ENCODE results near the gene CACNA1I. TPM values are rescaled to one million over a fixed set of nuclear protein-coding genes. Genes with fewer than 3 reads are reported as not detected.

CACNA1I gene
- total RNA-seq, 2 experiments from 2014 or later = 29.2 to 30.1 TPM

DNA sequence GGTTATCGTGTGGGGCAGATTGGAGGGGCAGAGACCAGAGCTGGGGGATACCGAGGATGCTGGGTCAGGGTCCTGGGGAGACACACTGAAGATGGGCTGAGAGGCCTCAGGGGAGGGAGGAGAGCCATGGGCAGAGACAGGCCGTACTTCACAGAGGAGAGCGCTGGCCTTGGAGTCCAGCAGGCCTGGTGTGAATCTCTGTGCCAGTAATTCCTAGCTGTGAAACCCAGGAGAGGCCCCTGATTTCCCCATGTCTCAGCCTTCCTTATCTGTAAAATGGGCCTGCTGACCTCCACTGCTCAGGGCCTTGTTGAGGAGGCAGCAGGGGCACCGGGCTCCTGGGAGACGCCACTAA, 23.4 kb downstream of the CACNA1I start:
- Histone ChIP-seq H3K9me3 (ENCODE audit: control insufficient read depth in 1 of 2, insufficient read depth in 1 of 2, low read length in 2 of 2) (peaks cover 0 to 5% of the 10 kb centered on the region in 2 experiments), H3K4me1 (ENCODE audit: insufficient read depth, low read length) (peaks cover 13% of the 10 kb centered on the region), H3K4me3 (ENCODE audit: low read length) (no peak overlapping the region), H3K27ac (ENCODE audit: low read depth in 1 of 2, low read length in 2 of 2) (no peak overlapping the region), H3K36me3 (ENCODE audit: insufficient read depth, low read length) (no peaks in the 10 kb centered on the region), H3K27me3 (ENCODE audit: control insufficient read depth in 1 of 2, insufficient read depth in 2 of 2, low read length in 2 of 2) (peaks cover 0 to 3% of the 10 kb centered on the region in 2 experiments)
- Mint-ChIP-seq H3K4me3 (no peak overlapping the region), H3K36me3 (ENCODE audit: low read depth) (no peaks in the 10 kb centered on the region), H3K9me3 (no peaks in the 10 kb centered on the region), H3K27me3 (peaks cover 5% of the 10 kb centered on the region), H3K27ac (no peak overlapping the region), H3K4me1 (ENCODE audit: low read depth) (peaks cover 13% of the 10 kb centered on the region)
- POLR2A ChIA-PET = no interaction called here
- DNase-seq (no peak), ATAC-seq (ENCODE audit: poor library complexity) (no peak)
- TF ChIP-seq, protein P1, sequence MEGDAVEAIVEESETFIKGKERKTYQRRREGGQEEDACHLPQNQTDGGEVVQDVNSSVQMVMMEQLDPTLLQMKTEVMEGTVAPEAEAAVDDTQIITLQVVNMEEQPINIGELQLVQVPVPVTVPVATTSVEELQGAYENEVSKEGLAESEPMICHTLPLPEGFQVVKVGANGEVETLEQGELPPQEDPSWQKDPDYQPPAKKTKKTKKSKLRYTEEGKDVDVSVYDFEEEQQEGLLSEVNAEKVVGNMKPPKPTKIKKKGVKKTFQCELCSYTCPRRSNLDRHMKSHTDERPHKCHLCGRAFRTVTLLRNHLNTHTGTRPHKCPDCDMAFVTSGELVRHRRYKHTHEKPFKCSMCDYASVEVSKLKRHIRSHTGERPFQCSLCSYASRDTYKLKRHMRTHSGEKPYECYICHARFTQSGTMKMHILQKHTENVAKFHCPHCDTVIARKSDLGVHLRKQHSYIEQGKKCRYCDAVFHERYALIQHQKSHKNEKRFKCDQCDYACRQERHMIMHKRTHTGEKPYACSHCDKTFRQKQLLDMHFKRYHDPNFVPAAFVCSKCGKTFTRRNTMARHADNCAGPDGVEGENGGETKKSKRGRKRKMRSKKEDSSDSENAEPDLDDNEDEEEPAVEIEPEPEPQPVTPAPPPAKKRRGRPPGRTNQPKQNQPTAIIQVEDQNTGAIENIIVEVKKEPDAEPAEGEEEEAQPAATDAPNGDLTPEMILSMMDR (IDR thresholded peaks at IDR 0.05) = no peak
- CTCF ChIA-PET = interaction anchor here (0.6 kb wide), 1 partner anchor 9 kb away, joined by 3 read pairs; no protein-coding TSS in a partner anchor
- intact Hi-C loops (cut with DNase I, micrococcal nuclease) = no loop called here

DNA sequence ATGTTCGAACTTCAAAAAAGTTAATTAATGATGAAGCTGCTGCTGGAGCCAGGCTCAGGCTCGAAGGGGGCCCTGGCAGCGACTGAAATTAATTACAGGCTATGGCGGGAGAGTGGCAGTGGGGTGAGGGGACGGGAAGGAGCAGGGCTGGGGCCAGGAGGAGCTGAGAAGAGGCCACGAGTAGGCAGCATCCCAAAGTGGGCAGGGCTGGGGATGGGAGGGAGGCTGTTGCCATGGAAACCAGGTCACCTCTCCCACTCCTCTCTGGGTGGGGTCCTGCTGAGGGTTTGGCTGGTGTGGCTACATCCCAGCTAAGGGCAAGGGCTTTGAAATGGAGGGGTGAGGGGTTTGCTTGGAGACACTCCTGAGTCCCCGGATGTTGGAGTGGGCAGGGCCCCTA, 23.9 kb downstream of the CACNA1I start:
- no peak overlapping the region for H3K4me3 ChIP-seq (ENCODE audit: low read length)
- Mint-ChIP-seq H3K9me3 (no peaks in the 10 kb centered on the region), H3K4me3 (no peak overlapping the region), H3K27ac (no peak overlapping the region), H3K27me3 (peaks cover 5% of the 10 kb centered on the region), H3K4me1 (ENCODE audit: low read depth) (peaks cover 13% of the 10 kb centered on the region), H3K36me3 (ENCODE audit: low read depth) (no peaks in the 10 kb centered on the region)
- TF ChIP-seq, protein P1 (IDR thresholded peaks at IDR 0.05) = no peak
- ChIA-PET CTCF (no interaction called here), POLR2A (no interaction called here)
- intact Hi-C loops (cut with DNase I, micrococcal nuclease) = no loop called here
- peaks cover 13% of the 10 kb centered on the region for H3K4me1 ChIP-seq (ENCODE audit: insufficient read depth, low read length)
- DNase-seq (no peak), ATAC-seq (ENCODE audit: poor library complexity) (no peak)
- H3K27me3 ChIP-seq (ENCODE audit: control insufficient read depth in 1 of 2, insufficient read depth in 2 of 2, low read length in 2 of 2) = peaks cover 0 to 3% of the 10 kb centered on the region in 2 experiments
- H3K27ac ChIP-seq (ENCODE audit: low read depth in 1 of 2, low read length in 2 of 2) = no peak overlapping the region
- no peaks in the 10 kb centered on the region for H3K36me3 ChIP-seq (ENCODE audit: insufficient read depth, low read length)
- H3K9me3 ChIP-seq (ENCODE audit: control insufficient read depth in 1 of 2, insufficient read depth in 1 of 2, low read length in 2 of 2) = peaks cover 0 to 5% of the 10 kb centered on the region in 2 experiments

DNA sequence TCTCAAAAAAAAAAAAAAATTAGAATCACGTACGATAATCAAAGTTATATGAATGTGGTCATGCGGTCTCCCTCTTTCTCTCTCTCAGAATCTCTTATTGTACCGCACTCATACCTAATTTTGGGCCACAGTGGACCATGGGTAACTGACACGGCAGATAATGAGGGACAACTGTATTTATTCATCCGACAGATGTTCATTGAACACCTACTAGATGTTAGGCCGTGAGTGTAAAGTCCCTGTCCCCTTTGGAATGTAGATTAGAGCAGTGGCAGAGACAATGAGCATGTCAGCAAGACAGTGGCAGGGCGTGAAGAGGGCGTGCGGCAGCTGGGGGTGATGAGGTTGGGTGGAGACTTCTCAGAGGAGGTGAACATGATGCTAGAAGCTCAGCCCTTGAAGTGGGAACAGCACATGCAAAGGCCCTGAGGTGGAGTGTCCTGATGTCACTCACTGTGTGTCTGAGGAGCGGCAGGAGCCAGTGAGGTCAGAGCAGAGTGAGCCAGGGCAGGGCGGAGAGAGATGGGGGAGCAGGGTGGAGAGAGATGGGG, 25.1 kb downstream of the CACNA1I start:
- Histone ChIP-seq H3K36me3 (ENCODE audit: insufficient read depth, low read length) (no peaks in the 10 kb centered on the region), H3K4me1 (ENCODE audit: insufficient read depth, low read length) (peaks cover 18% of the 10 kb centered on the region), H3K27me3 (ENCODE audit: control insufficient read depth in 1 of 2, insufficient read depth in 2 of 2, low read length in 2 of 2) (peaks cover 0 to 3% of the 10 kb centered on the region in 2 experiments), H3K9me3 (ENCODE audit: control insufficient read depth in 1 of 2, insufficient read depth in 1 of 2, low read length in 2 of 2) (peaks cover 0 to 5% of the 10 kb centered on the region in 2 experiments), H3K27ac (ENCODE audit: low read depth in 1 of 2, low read length in 2 of 2) (no peak overlapping the region), H3K4me3 (ENCODE audit: low read length) (no peak overlapping the region)
- H3K4me1 Mint-ChIP-seq (ENCODE audit: low read depth) = peaks cover 13% of the 10 kb centered on the region
- peaks cover 5% of the 10 kb centered on the region for H3K27me3 Mint-ChIP-seq
- no peaks in the 10 kb centered on the region for H3K36me3 Mint-ChIP-seq (ENCODE audit: low read depth)
- DNase-seq (no peak), ATAC-seq (ENCODE audit: poor library complexity) (no peak)
- CTCF ChIA-PET = no interaction called here
- no peak overlapping the region for H3K27ac Mint-ChIP-seq
- peak overlapping the region; percentile 39 for H3K4me3 Mint-ChIP-seq
- intact Hi-C loops (cut with DNase I, micrococcal nuclease) = no loop called here
- H3K9me3 Mint-ChIP-seq = no peaks in the 10 kb centered on the region
- POLR2A ChIA-PET = no interaction called here
- TF ChIP-seq, protein P1 (IDR thresholded peaks at IDR 0.05) = no peak
